AG04449 (cell line): ENCODE measurements around the gene FMN2.

Experiments
- CTCF ChIA-PET: fragments of 350-600 bp; formaldehyde crosslinking; extraction: SDS; loops from one replicate; lab custom pipeline; 2021; ENCODE audit warnings: antibody characterized with exemption; lab: Yijun Ruan, JAX
- POLR2A ChIA-PET: fragments of 400-600, 350-600 bp; formaldehyde crosslinking; extraction: SDS; loops from one replicate; lab custom pipeline; 2020; ENCODE audit warnings: antibody characterized with exemption, inconsistent platforms; lab: Yijun Ruan, JAX
- DNase-seq: peaks from one replicate; pipeline ENCODE4 v3.0.0-alpha.2; 2010; ENCODE audit warnings: low read depth, low spot score
- H3K4me3 ChIP-seq: 2 replicates; pipeline ENCODE4 v1.5.1; 2011; ENCODE audit warnings: low read depth, mild to moderate bottlenecking, control low read depth, low read length
- TF ChIP-seq, protein P1 (sequence below): IDR thresholded peaks from one replicate; pipeline ENCODE4 v1.5.1; 2011; ENCODE audit warnings: mild to moderate bottlenecking, moderate library complexity, low read length, control low read depth, inconsistent platforms; ENCODE audit not compliant: insufficient read depth; ENCODE audit errors: missing control alignments

Gene FMN2

DNA sequence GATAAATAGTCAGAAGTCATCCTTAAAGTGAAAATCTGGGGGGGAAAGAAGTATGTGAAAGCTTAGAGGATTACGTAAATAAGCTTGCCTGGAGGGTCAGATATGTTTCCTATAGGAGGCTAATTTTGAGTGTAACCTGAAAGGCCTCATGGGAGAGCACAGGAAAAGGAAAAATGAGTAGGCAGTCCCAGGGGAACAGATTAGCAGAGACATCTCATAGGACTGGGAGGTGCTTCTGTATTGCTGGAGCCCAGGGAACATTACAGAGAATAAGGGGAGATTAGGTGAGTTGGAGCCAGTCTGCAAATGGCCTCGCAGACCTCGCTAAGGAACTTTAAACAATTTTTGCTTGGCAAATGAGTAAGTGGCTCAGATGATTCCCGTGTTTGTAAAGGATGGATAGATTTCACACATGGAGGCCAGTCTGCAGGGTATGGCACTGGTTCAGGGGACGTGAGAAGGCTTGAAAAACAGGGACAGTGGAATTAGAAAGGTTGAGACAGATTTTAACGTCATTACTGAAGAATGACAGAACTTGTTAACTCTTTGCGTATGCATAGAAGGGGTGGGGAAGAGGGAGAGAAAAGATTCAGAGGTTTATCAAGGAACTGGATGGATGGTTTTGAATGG, 371.2 kb downstream of the FMN2 start:
- DNase-seq, result no peak
- ChIA-PET POLR2A (no interaction called here), CTCF (no interaction called here)
- TF ChIP-seq, protein P1, sequence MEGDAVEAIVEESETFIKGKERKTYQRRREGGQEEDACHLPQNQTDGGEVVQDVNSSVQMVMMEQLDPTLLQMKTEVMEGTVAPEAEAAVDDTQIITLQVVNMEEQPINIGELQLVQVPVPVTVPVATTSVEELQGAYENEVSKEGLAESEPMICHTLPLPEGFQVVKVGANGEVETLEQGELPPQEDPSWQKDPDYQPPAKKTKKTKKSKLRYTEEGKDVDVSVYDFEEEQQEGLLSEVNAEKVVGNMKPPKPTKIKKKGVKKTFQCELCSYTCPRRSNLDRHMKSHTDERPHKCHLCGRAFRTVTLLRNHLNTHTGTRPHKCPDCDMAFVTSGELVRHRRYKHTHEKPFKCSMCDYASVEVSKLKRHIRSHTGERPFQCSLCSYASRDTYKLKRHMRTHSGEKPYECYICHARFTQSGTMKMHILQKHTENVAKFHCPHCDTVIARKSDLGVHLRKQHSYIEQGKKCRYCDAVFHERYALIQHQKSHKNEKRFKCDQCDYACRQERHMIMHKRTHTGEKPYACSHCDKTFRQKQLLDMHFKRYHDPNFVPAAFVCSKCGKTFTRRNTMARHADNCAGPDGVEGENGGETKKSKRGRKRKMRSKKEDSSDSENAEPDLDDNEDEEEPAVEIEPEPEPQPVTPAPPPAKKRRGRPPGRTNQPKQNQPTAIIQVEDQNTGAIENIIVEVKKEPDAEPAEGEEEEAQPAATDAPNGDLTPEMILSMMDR, result no peak
- no peak overlapping the region for H3K4me3 ChIP-seq

DNA sequence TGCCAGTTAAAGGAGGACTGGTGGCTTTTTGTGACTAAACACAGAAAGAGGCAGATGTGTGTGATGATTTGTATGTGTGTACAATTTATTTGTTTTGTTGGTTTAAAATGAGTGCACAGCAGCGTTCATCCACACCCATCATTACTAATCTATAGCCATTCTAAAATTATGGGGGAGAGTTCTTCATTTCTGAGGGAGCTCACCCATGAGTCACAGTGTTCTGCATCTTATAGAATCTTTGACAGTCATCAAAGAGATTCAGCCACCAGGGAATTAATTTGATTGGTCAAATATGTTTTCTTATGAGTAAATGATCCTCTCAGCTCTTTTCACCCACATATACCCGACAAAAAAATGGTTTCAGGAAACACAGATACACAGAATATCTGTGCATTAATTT, 372.4 kb downstream of the FMN2 start:
- POLR2A ChIA-PET, result no interaction called here
- CTCF ChIA-PET, result interaction anchor here (1.1 to 3.2 kb wide), 2 partner anchors 9 to 71 kb away, joined by 4 to 13 read pairs; no protein-coding TSS in a partner anchor
- DNase-seq, result no peak
- no peak overlapping the region for H3K4me3 ChIP-seq
- TF ChIP-seq, protein P1, result no peak

DNA sequence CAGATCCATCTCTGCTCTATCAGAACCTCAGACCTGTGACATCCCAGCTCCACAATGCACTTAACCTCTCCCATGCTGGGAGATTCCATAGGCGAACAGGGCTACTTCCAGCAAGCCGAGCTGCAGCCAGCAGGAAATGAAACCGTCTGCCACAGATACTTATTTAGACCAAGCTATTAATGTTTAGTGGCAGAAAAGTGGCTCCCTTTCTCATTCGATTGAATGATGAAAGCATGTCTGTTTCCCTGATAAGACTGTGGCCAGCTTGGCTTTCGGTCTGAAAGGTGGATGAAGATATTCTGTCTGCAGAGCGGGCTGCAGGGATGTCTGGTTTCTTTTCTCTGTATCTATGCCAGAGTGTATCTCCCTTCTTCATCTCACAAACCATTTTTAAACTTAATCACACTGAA, 373.9 kb downstream of the FMN2 start:
- no peak overlapping the region for H3K4me3 ChIP-seq
- DNase-seq, result no peak
- TF ChIP-seq, protein P1, result no peak
- ChIA-PET POLR2A (interaction anchor here (0.5 to 0.6 kb wide), 2 partner anchors 373 to 436 kb away, joined by 3 read pairs; no protein-coding TSS in a partner anchor), CTCF (interaction anchor here (0.8 to 3.2 kb wide), 4 partner anchors 10 to 226 kb away, joined by 3 to 13 read pairs (median 5); no protein-coding TSS in a partner anchor)

DNA sequence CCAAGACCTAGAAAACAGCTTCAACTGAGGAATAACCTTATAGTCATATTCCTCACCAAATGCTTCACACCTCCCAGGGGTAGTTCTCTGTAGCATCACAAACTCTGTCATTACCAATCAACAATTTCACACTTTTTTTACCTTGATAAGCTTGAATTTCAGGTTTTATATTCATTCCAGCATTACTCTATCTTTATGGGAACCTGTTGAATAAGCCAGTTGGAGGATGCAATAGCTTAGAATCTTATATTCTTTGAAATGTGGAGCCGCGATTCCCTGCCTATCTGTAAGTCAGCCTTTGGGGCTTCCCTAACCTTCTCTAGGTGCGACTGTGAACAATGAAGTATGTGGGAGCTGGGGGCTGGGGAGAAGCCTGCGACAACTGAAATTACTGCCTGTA, 374.8 kb downstream of the FMN2 start:
- POLR2A ChIA-PET, result no interaction called here
- TF ChIP-seq, protein P1, result no peak
- CTCF ChIA-PET, result interaction anchor here (3.2 kb wide), 1 partner anchor 11 kb away, joined by 13 read pairs; no protein-coding TSS in a partner anchor
- no peak overlapping the region for H3K4me3 ChIP-seq
- no peak for DNase-seq

DNA sequence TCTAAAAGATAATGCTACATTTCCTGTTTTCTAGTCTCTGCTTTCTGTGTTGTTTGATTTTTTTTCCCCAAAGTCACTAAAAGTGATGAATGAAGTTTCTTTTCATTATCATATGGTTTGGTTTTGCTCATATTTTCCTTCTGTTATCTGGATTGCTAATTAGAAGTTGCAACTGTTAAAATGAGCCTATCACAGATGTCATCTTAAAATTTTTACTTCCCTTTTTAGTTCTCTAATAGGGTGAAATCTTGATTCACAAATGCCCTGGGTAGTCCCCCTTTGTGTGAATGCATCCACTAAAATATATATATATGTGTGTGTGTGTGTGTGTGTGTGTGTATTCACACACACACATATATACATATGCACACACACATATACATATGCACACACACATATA, 376.2 kb downstream of the FMN2 start:
- H3K4me3 ChIP-seq, result no peak overlapping the region
- TF ChIP-seq, protein P1, result no peak
- DNase-seq, result no peak
- CTCF ChIA-PET, result no interaction called here
- POLR2A ChIA-PET, result no interaction called here

DNA sequence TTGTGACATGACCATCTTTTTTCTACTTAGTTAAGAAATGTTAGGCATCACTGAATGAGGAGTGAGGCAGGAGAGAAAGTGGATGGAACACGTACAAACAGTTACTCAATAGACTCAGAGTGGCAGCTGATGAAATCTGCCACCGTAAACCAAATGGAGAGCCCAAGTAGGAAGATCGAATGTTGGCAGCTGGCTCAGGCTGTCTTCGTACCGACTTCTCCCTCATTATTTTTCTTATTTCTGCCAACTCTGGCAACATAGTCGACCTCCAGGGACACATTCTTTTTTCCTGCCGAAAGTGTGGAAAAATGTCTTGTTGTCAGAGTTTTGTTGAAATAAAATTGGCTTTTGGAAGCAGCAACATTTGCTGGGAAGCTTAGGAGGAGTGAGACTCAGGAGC, 377.0 kb downstream of the FMN2 start:
- no peak overlapping the region for H3K4me3 ChIP-seq
- TF ChIP-seq, protein P1, result no peak
- CTCF ChIA-PET, result interaction anchor here (3.2 kb wide), 1 partner anchor 12 kb away, joined by 13 read pairs; no protein-coding TSS in a partner anchor
- DNase-seq, result no peak
- POLR2A ChIA-PET, result no interaction called here
